Measurements from ENCODE around the gene ASB3. TPM values are rescaled to one million over a fixed set of nuclear protein-coding genes. Genes with fewer than 3 reads are reported as not detected.

The ASB3 gene
- total and polyA plus RNA-seq, 9 of the 15 experiments (the other 6 are each of a cell fraction or from before 2014, with no cell fraction given): 13.6 to 35.3 (median 18.7) TPM

DNA sequence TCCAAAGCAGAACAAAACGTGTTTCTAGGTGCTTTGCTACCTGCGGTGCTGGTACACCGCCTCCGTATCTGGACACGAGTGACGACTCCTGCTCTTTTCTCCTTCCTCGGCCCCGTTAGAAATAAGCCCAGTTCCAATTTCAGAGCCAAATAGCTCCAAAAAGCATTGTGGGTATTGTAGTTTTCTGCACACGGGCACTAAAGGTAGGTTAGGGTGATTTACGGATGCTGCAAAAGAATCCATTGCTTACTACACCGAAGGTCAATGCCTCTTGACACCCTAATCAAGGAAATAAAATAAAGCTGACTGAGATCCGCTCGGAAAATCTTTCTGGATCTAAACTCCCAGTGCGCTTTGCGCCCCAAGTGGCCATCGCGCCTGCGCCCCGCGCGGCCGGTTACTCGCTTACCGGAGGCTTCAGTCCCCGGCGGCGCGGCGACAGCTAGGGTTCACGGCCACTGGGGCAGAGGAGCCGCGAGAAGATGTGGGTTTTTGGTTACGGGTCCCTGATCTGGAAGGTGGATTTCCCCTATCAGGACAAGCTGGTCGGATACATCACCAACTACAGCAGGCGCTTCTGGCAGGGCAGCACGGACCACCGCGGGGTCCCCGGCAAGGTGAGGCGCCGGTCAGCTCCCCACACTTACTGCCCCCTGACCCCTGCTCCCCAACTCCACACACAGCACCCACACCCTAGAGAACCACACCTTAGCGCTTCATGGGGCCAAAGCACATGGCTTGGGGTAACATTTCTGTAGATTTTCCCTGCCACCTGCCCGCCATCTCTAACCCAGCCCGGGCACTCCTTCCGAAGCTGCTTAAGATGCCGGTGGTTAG is 19.1 kb downstream of the ASB3 start, which contains the start of gene CHAC2 (continued):
- TF ChIP-seq SIN3B (IDR thresholded peaks at IDR 0.05; ENCODE audit: low read depth): no peak
- TF ChIP-seq KDM5B (IDR thresholded peaks at IDR 0.05; ENCODE audit: insufficient replicate concordance, low read depth, low read length): peak; percentile 48
- TF ChIP-seq KLF16 (IDR thresholded peaks at IDR 0.05): no peak
- no peak for TF ChIP-seq STAT5A (IDR thresholded peaks at IDR 0.05; ENCODE audit: borderline replicate concordance, low read length)
- no peak for TF ChIP-seq NCOR1 (IDR thresholded peaks at IDR 0.05)
- no peak for TF ChIP-seq CHCHD3 (CRISPR knock-in tag; IDR thresholded peaks at IDR 0.05)
- TF ChIP-seq SMC3 (conservative IDR thresholded peaks at IDR 0.05; ENCODE audit: insufficient read depth, low read depth, low read length): no peak
- TF ChIP-seq, protein P1, sequence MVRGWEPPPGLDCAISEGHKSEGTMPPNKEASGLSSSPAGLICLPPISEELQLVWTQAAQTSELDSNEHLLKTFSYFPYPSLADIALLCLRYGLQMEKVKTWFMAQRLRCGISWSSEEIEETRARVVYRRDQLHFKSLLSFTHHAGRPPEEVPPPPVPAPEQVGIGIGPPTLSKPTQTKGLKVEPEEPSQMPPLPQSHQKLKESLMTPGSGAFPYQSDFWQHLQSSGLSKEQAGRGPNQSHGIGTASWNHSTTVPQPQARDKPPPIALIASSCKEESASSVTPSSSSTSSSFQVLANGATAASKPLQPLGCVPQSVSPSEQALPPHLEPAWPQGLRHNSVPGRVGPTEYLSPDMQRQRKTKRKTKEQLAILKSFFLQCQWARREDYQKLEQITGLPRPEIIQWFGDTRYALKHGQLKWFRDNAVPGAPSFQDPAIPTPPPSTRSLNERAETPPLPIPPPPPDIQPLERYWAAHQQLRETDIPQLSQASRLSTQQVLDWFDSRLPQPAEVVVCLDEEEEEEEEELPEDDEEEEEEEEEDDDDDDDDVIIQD (CRISPR knock-in tag; IDR thresholded peaks at IDR 0.05): no peak
- TF ChIP-seq, protein P2, sequence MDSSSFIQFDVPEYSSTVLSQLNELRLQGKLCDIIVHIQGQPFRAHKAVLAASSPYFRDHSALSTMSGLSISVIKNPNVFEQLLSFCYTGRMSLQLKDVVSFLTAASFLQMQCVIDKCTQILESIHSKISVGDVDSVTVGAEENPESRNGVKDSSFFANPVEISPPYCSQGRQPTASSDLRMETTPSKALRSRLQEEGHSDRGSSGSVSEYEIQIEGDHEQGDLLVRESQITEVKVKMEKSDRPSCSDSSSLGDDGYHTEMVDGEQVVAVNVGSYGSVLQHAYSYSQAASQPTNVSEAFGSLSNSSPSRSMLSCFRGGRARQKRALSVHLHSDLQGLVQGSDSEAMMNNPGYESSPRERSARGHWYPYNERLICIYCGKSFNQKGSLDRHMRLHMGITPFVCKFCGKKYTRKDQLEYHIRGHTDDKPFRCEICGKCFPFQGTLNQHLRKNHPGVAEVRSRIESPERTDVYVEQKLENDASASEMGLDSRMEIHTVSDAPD (CRISPR knock-in tag; IDR thresholded peaks at IDR 0.05): no peak
- TF ChIP-seq SAFB2 (IDR thresholded peaks at IDR 0.05; ENCODE audit: borderline replicate concordance, low read depth, low read length, severe bottlenecking): no peak
- TF ChIP-seq SMARCB1 (IDR thresholded peaks at IDR 0.05; ENCODE audit: insufficient read length, low read depth): no peak
- no peak for TF ChIP-seq ZNF445 (CRISPR knock-in tag; IDR thresholded peaks at IDR 0.05; ENCODE audit: low read depth)
- TF ChIP-seq FOXK2 (conservative IDR thresholded peaks at IDR 0.05 in 1 of 2, IDR thresholded peaks at IDR 0.05 in 1 of 2; ENCODE audit: low read depth in 2 of 2): 0 out of 4 replicates have a peak, but pooled peaks of 1 of the 2 experiments have one; percentile 32
- TF ChIP-seq ZFP1 (CRISPR knock-in tag; IDR thresholded peaks at IDR 0.05): no peak
- TF ChIP-seq SNAPC5 (CRISPR knock-in tag; IDR thresholded peaks at IDR 0.05): peak; percentile 46
- no peak for TF ChIP-seq RERE (CRISPR knock-in tag; IDR thresholded peaks at IDR 0.05; ENCODE audit: borderline replicate concordance)
- no peak for TF ChIP-seq BRF2 (IDR thresholded peaks at IDR 0.05; ENCODE audit: borderline replicate concordance, insufficient read depth, insufficient read length)
